Measurements from ENCODE around the gene FGGY. TPM values are rescaled to one million over a fixed set of nuclear protein-coding genes. Genes with fewer than 3 reads are reported as not detected.

The FGGY gene
- total RNA-seq, 1 experiment from 2014 or later: 17.8 TPM

DNA sequence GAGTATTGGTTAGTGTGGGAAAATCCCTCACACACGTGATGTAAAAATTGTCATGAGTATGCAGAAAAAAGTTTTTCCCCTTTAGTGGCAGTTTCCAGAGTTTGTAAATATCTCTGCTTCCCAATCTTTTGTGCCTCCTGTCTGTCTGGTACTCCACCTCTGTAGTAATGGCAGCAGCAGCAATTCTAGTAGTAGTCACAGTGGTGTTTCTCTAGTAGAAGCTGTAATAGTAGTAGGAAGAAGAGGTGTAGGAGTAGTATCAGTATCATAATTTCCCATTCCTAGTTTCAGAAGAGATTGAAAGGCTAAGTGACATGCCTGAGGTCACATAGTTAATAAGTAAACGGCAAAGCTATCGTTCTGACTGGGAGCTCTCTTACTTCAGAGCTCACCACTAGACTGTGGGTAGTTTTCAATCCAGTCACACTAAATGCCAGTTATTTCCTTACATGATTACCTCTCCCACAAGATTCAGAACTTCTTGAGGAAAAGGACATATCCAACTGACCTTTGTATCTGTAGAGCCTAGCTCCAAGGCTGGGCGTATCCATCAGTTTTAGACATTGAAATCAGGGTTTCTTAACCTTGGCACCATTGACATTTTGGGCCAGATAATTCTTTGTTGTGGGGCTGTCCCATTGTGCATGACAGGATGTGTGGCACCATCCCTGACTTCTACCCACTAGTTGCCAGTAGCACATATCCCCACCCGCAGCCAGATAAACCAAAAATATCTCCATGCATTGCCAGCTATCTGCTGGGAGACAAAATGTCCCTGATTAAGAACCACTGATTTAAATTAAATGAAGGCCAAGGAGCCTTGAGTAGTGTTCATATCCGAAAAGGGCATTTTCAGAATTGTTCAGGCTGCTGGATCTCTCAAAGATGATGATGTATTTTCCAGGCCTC is 135.9 kb downstream of the FGGY start:
- TF ChIP-seq, protein P1, sequence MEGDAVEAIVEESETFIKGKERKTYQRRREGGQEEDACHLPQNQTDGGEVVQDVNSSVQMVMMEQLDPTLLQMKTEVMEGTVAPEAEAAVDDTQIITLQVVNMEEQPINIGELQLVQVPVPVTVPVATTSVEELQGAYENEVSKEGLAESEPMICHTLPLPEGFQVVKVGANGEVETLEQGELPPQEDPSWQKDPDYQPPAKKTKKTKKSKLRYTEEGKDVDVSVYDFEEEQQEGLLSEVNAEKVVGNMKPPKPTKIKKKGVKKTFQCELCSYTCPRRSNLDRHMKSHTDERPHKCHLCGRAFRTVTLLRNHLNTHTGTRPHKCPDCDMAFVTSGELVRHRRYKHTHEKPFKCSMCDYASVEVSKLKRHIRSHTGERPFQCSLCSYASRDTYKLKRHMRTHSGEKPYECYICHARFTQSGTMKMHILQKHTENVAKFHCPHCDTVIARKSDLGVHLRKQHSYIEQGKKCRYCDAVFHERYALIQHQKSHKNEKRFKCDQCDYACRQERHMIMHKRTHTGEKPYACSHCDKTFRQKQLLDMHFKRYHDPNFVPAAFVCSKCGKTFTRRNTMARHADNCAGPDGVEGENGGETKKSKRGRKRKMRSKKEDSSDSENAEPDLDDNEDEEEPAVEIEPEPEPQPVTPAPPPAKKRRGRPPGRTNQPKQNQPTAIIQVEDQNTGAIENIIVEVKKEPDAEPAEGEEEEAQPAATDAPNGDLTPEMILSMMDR (conservative IDR thresholded peaks at IDR 0.05): no peak
- no peak for TF ChIP-seq EZH2 (IDR thresholded peaks at IDR 0.05; ENCODE audit: low read depth)

DNA sequence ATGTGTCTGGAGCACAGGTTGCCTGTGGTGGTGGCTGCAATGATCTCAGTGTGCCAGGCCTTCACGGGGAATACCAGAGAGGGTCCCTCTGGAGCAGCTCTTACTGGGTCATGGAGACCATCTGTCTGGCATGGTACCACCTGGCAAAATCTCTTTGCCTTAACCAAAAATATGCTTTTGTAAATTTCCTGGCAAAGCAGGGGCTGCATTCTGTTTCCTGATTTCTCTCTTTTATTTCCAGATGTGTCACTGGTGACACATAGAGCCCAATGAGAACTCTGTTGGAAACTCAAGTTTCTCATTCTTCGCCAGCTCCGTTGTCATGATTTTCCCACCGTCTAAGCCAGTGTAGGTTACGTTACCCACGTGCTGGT is 136.5 kb downstream of the FGGY start:
- Histone ChIP-seq H3K4me2 (no peak overlapping the region), H3K27me3 (ENCODE audit: insufficient read depth, low read depth) (no peaks in the 10 kb centered on the region), H2AFZ (no peak overlapping the region), H3K9me3 (ENCODE audit: insufficient read depth, low read depth) (peaks cover 9% of the 10 kb centered on the region; the same call in 1 of the 2 replicates), H3F3A (ENCODE audit: insufficient read depth, low read depth) (peaks cover 7% of the 10 kb centered on the region; the same call in 1 of the 2 replicates), H4K20me1 (ENCODE audit: insufficient read depth) (no peaks in the 10 kb centered on the region), H3K9me2 (ENCODE audit: insufficient read depth) (no peaks in the 10 kb centered on the region), H3K4me1 (replicated peaks; ENCODE audit: insufficient read depth) (peaks cover 27% of the 10 kb centered on the region), H3K79me2 (ENCODE audit: low read depth) (no peaks in the 10 kb centered on the region), H3K4me3 (no peak overlapping the region), H3K36me3 (ENCODE audit: low read depth) (no peaks in the 10 kb centered on the region), H3K27ac (no peak overlapping the region)
- POLR2A ChIA-PET (ENCODE audit: unreplicated experiment): no interaction called here
- no peak for TF ChIP-seq EZH2 (IDR thresholded peaks at IDR 0.05; ENCODE audit: low read depth)
- TF ChIP-seq, protein P1 (conservative IDR thresholded peaks at IDR 0.05): no peak
- BruUV-seq (replicated peaks): no TSS peak
- intact Hi-C loops (cut with micrococcal nuclease; ENCODE audit: unreplicated experiment): loop anchor here (5.0 kb wide), 1 partner anchor 551 kb away; no protein-coding TSS in a partner anchor
- CTCF ChIA-PET: no interaction called here
- no peak for DNase-seq

More for the DNA sequence above, 135.9 kb downstream of the FGGY start:
- no peak for DNase-seq
- H3K27me3 ChIP-seq (ENCODE audit: insufficient read depth, low read depth): no peaks in the 10 kb centered on the region
- H3K4me2 ChIP-seq: no peak overlapping the region
- no peaks in the 10 kb centered on the region for H4K20me1 ChIP-seq (ENCODE audit: insufficient read depth)
- H3K4me3 ChIP-seq: no peak overlapping the region
- H2AFZ ChIP-seq: no peak overlapping the region
- POLR2A ChIA-PET (ENCODE audit: unreplicated experiment): interaction anchor here (0.9 kb wide), 1 partner anchor 65 kb away, joined by 7 read pairs; no protein-coding TSS in a partner anchor
- H3F3A ChIP-seq (ENCODE audit: insufficient read depth, low read depth): peaks cover 8% of the 10 kb centered on the region; the same call in 1 of the 2 replicates
- H3K27ac ChIP-seq: no peak overlapping the region
- H3K4me1 ChIP-seq (replicated peaks; ENCODE audit: insufficient read depth): peaks cover 34% of the 10 kb centered on the region
- no peaks in the 10 kb centered on the region for H3K9me2 ChIP-seq (ENCODE audit: insufficient read depth)
- CTCF ChIA-PET: interaction anchor here (0.6 kb wide), 1 partner anchor 270 kb away, joined by 3 read pairs; no protein-coding TSS in a partner anchor
- TSS peak; percentile 36 for BruUV-seq (replicated peaks)
- H3K79me2 ChIP-seq (ENCODE audit: low read depth): no peaks in the 10 kb centered on the region
- intact Hi-C loops (cut with micrococcal nuclease; ENCODE audit: unreplicated experiment): loop anchor here (5.0 kb wide), 1 partner anchor 550 kb away; no protein-coding TSS in a partner anchor
- peaks cover 9% of the 10 kb centered on the region; the same call in 1 of the 2 replicates for H3K9me3 ChIP-seq (ENCODE audit: insufficient read depth, low read depth)
- no peaks in the 10 kb centered on the region for H3K36me3 ChIP-seq (ENCODE audit: low read depth)

DNA sequence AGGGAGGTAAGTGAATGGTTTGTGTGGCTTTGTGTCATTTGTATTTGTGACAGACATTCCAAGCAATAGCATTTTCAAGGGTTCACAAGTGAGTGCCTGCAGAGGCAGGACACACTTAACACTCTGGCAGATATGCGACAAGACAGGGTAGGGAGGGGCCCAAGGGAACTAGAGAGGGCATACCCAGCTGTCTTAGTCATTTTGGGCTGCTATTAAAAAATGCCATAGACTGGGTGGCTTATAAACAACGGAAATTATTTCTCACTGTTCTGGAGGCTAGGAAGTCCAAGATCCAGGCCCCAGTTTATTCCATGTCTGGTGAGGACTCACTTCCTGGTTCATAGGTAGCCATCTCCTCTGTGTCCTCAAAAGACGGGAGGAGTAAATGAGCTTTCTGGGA is 137.4 kb downstream of the FGGY start:
- Histone ChIP-seq H2AFZ (no peak overlapping the region), H3K36me3 (ENCODE audit: low read depth) (no peaks in the 10 kb centered on the region), H3K27me3 (ENCODE audit: insufficient read depth, low read depth) (no peaks in the 10 kb centered on the region), H4K20me1 (ENCODE audit: insufficient read depth) (no peaks in the 10 kb centered on the region), H3K4me3 (no peak overlapping the region), H3K79me2 (ENCODE audit: low read depth) (no peaks in the 10 kb centered on the region), H3K27ac (no peak overlapping the region), H3K4me1 (replicated peaks; ENCODE audit: insufficient read depth) (peaks cover 21% of the 10 kb centered on the region), H3F3A (ENCODE audit: insufficient read depth, low read depth) (peaks cover 7% of the 10 kb centered on the region; the same call in 1 of the 2 replicates), H3K9me2 (ENCODE audit: insufficient read depth) (no peaks in the 10 kb centered on the region), H3K9me3 (ENCODE audit: insufficient read depth, low read depth) (peaks cover 9% of the 10 kb centered on the region; the same call in 1 of the 2 replicates), H3K4me2 (no peak overlapping the region)
- TF ChIP-seq, protein P1 (conservative IDR thresholded peaks at IDR 0.05): no peak
- no peak for TF ChIP-seq EZH2 (IDR thresholded peaks at IDR 0.05; ENCODE audit: low read depth)
- DNase-seq: peak in 1 of 2 experiments; percentile 33
- no TSS peak for BruUV-seq (replicated peaks)
- intact Hi-C loops (cut with micrococcal nuclease; ENCODE audit: unreplicated experiment): loop anchor here (5.0 kb wide), 1 partner anchor 552 kb away; no protein-coding TSS in a partner anchor
- POLR2A ChIA-PET (ENCODE audit: unreplicated experiment): no interaction called here
- CTCF ChIA-PET: interaction anchor here (0.9 kb wide), 1 partner anchor 11 kb away, joined by 3 read pairs; no protein-coding TSS in a partner anchor
